Measurements from ENCODE around the gene IL12RB1.

DNA sequence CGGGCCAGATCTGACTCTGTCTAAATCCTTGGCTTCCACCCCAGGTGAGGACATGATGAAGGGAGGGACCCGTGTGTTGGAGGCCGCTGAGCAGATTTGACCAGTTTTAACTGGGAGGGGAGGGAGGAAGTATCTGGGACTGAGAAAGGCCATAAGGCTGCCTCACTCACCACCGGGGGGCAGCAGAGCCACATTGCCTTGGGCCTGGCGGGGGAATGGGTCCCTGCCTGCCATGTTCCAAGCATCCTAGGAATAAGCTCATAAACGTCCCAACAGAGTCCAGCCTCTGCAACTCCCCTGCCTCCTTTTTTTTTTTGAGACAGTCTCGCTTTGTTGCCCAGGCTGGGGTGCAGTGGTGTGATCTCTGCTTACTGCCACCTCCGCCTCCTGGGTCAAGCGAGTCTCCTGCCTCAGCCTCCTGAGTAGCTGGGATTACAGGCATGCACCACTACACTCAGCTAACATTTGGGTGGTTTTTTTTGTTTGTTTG, 26.3 kb upstream of the IL12RB1 start:
- TF ChIP-seq, protein P1, sequence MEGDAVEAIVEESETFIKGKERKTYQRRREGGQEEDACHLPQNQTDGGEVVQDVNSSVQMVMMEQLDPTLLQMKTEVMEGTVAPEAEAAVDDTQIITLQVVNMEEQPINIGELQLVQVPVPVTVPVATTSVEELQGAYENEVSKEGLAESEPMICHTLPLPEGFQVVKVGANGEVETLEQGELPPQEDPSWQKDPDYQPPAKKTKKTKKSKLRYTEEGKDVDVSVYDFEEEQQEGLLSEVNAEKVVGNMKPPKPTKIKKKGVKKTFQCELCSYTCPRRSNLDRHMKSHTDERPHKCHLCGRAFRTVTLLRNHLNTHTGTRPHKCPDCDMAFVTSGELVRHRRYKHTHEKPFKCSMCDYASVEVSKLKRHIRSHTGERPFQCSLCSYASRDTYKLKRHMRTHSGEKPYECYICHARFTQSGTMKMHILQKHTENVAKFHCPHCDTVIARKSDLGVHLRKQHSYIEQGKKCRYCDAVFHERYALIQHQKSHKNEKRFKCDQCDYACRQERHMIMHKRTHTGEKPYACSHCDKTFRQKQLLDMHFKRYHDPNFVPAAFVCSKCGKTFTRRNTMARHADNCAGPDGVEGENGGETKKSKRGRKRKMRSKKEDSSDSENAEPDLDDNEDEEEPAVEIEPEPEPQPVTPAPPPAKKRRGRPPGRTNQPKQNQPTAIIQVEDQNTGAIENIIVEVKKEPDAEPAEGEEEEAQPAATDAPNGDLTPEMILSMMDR (optimal IDR thresholded peaks at IDR 0.05 in 1 of 3, IDR thresholded peaks at IDR 0.05 in 1 of 3, conservative IDR thresholded peaks at IDR 0.05 in 1 of 3; ENCODE audit: extremely low read depth in 1 of 3, insufficient read depth in 2 of 3, low read length in 3 of 3): peak; percentile 88 to 99 (median 91)
- TF ChIP-seq EZH2 (IDR thresholded peaks at IDR 0.05; ENCODE audit: low read length): no peak

Measured in keratinocyte (primary cell).